Endometrium (tissue), 2 donors: ENCODE measurements around the gene NUSAP1.
"Not testable (repeated sequence)": the region's sequence is repeated elsewhere in the genome, so short reads cannot be mapped to it uniquely, and the experiment has no call there.

ENCODE experiments used
- FAIRE-seq: peaks from 2 replicates; lab custom pipeline; 2012; peaks lifted over from hg19 to GRCh38; lab: Jason Lieb, UNC
- donor health status: control.
- donor health status: control.

The NUSAP1 gene

DNA sequence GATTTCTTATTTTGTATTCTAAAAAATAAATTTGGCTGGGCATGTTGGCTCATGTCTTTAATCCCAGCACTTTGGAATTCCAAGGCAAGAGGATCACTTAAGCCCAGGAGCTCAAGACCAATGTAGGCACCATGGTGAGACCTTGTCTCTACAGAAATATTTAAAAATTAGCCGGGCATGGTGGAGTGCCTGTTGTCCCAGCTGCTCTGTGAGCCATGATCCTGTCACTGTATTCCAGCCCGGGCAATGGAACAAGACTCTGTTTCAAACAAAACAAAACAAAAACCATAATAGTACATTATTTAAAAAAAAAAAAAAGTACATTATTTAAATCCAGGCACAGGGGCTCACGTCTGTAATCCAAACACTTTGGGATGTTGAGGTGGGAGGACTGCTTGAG lies 78.8 kb downstream of the NUSAP1 start:
- FAIRE-seq, result no peak

DNA sequence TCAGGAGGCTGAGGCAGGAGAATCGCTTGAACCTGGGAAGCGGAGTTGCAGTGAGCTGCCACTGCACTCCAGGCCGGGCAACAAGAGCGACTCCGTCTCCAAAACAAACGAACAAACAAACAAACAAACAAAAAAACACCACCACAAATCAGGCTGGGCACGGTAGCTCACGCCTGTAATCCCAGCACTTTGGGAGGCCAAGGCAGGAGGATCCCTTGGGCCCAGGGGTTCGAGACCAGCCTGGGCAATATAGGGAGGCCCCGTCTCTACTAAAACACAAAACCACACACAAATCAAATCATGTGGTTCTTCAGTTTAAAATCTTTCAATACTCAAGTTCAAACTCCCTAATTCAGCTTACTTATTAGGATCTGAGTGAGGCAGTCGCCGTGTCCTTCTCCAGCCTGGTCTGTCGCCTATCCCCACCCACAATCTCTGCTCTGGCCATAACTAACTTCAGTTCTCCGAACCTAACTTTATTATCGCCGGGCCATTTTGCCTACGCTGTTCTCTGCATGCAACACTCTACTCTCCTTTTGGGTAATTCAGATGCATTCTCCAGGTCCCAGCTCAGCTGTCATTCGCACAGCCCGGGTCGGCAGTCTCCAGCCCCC lies 83.6 kb downstream of the NUSAP1 start:
- FAIRE-seq, result no peak

DNA sequence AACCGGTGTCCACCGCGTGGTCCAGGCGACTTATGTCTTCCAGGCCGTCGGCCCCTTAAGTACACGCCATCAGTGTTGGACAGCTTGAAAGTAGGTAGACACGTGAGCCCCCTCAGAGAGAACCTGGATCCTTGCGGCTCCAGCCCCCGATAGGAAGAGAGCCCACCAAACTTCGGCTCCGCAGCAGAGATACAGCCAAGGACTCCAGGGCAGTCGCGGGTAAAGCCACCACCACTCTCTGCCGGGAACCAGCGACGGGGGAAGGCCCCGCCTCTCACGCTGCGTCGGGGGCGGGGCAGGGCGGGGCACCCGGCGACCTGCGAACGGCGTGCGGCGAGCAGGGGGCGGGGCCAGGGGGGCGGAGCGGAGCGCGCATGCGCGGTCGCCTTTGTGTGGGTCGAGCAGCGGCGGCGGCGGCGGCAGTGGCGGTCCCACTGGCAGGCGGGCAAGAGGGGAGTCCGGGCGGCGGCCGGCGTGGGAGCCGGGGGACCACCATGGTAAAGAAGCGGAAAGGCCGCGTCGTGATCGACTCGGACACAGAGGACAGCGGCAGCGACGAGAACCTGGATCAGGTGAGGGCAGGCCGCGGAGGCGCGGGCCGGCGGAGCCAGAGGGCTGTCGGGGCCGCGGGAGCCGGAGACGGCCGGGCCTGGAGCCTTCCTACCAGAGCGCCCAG lies 84.2 kb downstream of the NUSAP1 start, which contains the start of gene RTF1:
Gene RTF1 (plus strand): TSS at position 354 of the 676 bp plus-strand sequence. CDS start 21 bp downstream, at position 375.
- FAIRE-seq, result no peak

DNA sequence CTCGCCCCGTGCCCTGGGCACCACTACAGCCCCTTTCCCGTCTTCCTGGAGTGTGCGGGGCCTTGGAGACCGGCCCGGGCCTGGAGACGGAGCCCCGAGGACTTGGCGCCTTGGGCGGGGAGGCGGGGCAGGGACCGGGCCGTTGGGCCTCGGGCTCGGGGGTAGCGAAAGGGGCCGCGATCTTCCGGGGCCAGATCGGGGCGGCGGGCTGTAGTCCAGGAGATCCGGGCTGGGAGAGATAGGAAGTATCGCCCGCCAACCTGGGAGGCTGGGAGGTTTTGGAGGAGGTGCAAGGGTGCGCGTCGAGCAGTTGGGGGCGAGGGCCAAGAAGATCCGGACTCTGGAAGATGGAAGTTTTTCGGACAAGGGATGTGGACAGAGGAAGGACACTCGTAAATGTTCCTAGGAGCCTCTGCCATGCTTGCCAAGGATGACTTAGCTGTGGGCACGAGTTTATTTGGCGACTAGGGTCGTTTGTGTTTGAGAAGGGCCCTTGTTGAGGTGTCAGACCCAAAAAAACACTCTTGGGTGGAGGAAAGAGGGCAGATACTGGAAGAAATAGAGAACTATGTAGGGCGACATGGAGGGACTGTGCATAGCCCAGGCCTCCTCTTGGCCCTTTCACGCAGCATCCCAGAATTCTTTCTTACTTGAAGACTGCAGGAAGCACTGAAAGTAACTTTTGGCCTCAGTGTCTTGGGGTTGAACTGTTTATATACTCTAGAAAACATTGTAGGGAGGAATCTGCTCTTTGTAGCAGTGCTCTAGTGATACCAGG lies 84.9 kb downstream of the NUSAP1 start:
- FAIRE-seq, result no peak

DNA sequence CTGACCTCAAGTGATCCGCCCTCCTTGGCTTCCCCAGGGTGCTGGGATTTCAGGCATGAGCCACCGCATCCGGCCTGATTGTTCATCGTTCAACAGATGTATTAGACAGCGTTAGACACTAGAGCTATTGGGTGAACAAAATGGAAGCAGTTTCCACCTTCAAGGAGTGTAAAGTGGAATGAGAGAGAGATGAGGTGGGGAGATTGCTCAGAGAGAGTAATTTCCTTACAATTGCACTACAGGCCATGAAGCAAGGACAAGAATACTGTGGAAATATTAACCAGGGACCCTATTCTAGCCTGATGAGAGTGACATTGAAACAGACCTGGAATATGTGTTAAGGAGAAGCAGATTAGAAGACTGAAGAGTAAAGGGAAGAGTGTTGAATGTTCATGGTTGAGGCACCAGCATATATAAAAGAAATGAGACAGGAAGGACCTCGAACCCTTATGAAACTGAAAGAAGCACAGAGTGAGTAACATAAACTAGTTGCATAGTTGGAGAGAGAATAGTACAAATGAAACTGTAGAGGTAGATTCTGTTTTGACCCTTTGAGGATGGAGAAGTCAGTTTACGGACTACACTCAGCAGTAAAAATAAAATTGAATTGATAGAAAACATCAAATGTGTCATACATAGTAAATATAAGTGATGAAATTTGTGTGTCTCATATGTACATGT lies 91.4 kb downstream of the NUSAP1 start:
- FAIRE-seq, result no peak

DNA sequence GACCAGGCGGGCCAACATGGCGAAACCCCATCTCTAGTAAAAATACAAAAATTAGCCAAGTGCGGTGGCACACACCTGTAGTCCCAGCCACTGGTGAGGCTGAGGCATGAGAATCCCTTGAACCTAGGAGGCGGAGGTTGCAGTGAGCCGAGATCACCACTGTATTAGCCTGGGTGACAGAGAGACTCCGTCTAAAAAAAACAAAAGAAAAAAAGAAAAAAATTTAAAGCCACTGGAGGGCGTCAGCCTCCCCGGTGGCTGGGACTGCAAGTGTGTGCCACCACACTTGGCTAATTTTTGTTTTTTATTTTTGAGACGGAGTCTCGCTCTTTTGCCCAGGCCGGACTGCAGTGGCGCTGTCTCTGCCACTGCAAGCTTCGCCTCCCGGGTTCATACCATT lies 92.1 kb downstream of the NUSAP1 start:
- FAIRE-seq, result no peak

DNA sequence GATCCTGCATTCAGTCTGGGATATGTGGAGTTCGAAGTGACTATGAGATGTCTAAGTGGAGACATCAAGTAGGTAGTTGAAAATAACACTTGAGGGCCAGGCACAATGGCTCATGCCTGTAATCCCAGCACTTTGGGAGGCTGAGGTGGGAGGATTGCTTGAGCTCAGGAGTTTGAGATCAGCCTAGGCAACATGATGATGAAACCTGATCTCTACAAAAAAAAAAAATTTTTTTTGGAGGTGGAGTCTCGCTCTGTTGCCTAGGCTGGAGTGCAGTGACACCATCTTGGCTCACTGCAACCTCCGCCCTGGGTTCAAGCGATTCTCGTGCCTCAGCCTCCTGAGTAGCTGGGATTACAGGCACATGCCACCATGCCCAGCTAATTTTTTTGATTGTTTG lies 93.2 kb downstream of the NUSAP1 start:
- not testable (repeated sequence) for FAIRE-seq

DNA sequence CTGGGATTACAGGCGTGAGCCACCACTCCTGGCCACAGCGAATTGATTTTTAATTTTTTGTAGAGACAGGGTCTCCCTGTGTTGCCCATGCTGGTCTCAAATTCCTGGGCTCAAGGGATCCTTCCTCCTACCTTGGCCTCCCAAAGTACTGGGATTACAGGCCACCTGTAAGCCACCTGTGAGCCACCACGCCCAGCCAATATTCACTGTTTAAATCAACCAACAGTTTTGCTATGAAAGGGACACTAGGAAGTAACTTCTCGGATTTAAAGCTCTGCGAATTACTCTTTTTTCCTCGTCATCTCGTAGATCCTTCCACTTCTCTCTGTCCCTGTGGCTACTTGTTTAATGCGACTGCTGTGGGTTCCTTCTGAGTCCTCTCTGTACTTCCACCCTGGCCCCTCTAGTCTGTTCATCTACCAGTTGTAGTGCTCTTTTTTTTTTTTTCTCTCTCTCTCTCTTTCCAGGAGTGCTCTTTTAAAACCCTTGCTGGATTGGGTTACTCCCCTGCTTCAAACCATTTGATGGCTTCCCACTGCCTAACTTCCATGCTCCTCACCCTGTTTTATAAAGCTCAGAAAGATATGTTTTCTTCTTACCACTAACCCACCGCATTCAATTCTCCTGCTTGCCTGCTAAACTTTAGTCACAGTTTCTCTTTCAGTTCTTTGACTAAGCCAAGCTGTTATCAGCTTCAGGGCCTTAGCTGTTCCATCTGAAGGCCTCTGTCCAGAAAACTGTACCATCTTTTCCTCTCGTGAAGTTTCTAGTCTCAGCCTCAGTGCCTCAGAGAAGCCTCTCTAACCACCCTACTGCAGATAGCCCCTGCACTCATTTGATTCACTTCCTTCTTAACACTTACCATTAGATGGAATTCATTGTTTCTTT lies 96.6 kb downstream of the NUSAP1 start:
- no peak for FAIRE-seq
